ENCODE measurements around the gene C16orf90.
"Not testable (repeated sequence)": the region's sequence is repeated elsewhere in the genome, so short reads cannot be mapped to it uniquely, and the experiment has no call there.

The C16orf90 gene

DNA sequence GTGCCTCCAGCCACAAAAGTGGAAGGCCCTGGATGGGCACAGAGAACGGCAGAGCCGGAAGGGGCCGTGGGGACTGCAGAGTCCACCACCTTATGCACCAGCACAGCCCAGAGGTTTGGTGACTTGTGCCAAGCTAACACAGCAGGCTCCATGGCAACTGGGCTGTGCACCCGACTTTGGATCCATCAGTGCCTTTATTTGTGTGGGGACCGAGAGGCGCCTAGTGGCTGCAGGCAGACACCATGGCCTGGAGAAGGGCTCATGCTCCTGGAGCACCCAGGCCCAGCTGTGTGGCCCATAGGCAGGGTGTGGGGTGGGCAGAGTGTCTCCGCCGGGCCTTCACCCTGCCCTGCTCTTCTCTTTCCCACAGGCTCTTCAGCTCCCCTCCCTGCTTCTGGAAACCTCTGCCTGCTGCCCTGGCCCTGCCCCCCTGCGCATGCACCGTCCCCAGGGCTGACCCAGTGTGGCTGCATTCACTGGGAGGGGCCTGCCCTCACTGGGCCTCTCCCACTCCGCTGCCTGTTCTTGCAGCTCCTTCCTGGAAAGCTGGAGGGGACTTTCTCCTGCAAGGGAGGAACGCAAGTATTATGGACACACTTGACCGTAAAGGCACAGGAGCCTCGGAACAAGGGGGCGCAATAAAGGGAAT lies 10.1 kb downstream of the C16orf90 start:
- no peak for FAIRE-seq
- DNase-seq (ENCODE audit: insufficient read length, low spot score), result no peak

GRCh38 chr16:3484318-3485096 lies 10.8 kb downstream of the C16orf90 start:
- FAIRE-seq (no peak), DNase-seq (ENCODE audit: insufficient read length, low spot score) (no peak)

DNA sequence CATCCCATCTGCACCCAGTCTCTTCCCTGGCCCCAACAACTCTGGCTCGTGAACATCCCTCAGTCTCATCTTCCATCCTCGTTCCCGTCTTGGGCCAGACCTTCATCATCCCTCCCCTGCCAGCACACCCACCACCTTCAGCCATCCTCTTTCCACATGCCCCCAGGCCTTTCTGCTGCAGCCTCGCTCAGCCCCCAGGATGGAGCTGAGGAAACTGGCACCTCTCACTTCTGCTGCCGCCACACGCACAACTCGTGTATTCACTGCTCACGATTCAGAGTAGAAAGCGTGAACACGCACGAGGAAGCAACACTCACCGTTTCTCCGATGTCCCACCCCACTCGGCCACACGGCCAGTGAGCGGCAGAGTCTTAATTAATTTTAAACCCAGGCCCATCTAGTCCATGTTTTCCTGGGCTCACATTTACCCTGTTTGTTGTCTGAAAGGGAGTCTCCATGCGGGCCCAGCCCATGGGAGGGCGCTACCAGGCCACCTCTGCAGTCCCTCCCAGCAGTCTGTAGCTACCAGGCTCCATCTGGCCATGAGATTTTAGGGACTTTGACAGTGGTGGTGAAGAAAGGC lies 12.5 kb downstream of the C16orf90 start:
- DNase-seq (ENCODE audit: insufficient read length, low spot score), result no peak
- no peak for FAIRE-seq

GRCh38 chr16:3481696-3482658 lies 13.3 kb downstream of the C16orf90 start:
- no peak for FAIRE-seq

GRCh38 chr16:3480901-3481695 lies 14.2 kb downstream of the C16orf90 start:
- FAIRE-seq (no peak), DNase-seq (ENCODE audit: insufficient read length, low spot score) (no peak)

More at GRCh38 chr16:3481696-3482658, 13.3 kb downstream of the C16orf90 start:
- DNase-seq (ENCODE audit: insufficient read length, low spot score), result no peak

- FAIRE-seq (no peak), DNase-seq (ENCODE audit: insufficient read length, low spot score) (no peak)
Measured at GRCh38 chr16:3479654-3480216, 15.6 kb downstream of the C16orf90 start.

- DNase-seq (ENCODE audit: insufficient read length, low spot score), result no peak
- no peak for FAIRE-seq
Measured at GRCh38 chr16:3478242-3478925, 16.9 kb downstream of the C16orf90 start.

GRCh38 chr16:3476409-3476808 lies 18.9 kb downstream of the C16orf90 start:
- DNase-seq (ENCODE audit: insufficient read length, low spot score) (no peak), FAIRE-seq (no peak)

- FAIRE-seq (no peak), DNase-seq (ENCODE audit: insufficient read length, low spot score) (no peak)
Measured at GRCh38 chr16:3475604-3476375, 19.5 kb downstream of the C16orf90 start.

DNA sequence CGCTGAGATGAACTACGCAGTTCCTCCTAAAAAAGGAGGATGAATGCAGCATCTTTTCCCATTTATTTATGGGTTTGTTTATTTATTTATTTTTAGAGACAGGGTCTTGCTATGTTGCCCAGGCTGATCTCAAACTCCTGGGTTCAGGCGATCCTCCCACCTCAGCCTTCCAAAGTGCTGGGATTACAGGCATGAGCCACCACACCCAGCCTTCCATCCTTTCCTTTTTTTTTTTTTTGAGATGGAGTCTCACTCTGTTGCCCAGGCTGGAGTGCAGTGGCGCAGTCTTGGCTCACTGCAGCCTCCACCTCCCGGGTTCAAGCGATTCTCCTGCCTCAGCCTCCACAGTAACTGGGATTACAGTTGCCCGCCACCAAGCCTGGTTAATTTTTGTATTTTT lies 20.4 kb downstream of the C16orf90 start:
- not testable (repeated sequence) for DNase-seq (ENCODE audit: insufficient read length, low spot score); FAIRE-seq

- FAIRE-seq (no peak), DNase-seq (ENCODE audit: insufficient read length, low spot score) (no peak)
Measured at GRCh38 chr16:3474136-3474779, 21.0 kb downstream of the C16orf90 start.

- FAIRE-seq; DNase-seq (ENCODE audit: insufficient read length, low spot score): not testable (repeated sequence)
Measured at GRCh38 chr16:3473596-3473943, 21.7 kb downstream of the C16orf90 start.

- no peak for FAIRE-seq
- DNase-seq (ENCODE audit: insufficient read length, low spot score), result no peak
Measured at GRCh38 chr16:3472878-3473595, 22.3 kb downstream of the C16orf90 start.

GRCh38 chr16:3471518-3472176 lies 23.6 kb downstream of the C16orf90 start:
- FAIRE-seq (no peak), DNase-seq (ENCODE audit: insufficient read length, low spot score) (no peak)

- no peak for FAIRE-seq
Measured at GRCh38 chr16:3470723-3471122, 24.6 kb downstream of the C16orf90 start.

DNA sequence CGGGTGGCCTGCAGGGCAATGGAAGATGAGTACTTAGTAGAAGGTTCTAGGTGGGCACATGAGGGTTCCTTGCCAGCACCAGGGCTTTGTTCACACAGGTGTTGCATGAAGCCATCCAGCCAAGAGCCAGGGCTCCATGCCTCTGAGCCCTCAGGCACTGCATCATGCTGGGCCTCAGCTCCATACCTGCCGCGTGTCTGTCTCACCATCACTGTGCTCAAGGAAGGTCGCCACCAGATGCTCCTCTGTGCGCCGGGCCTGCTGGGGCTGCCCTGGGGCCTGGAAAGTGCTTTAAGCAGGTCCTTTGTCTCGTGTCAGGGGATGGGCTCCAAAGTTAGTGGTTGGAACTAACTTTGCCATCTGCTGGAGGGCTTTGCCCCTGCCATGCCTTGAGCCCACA lies 25.6 kb downstream of the C16orf90 start:
- no peak for FAIRE-seq
- DNase-seq (ENCODE audit: insufficient read length, low spot score), result no peak

More at GRCh38 chr16:3470723-3471122, 24.6 kb downstream of the C16orf90 start:
- no peak for DNase-seq (ENCODE audit: insufficient read length, low spot score)

GRCh38 chr16:3468501-3468900 lies 26.8 kb downstream of the C16orf90 start:
- DNase-seq (ENCODE audit: insufficient read length, low spot score) (no peak), FAIRE-seq (no peak)
